HG02870 (cell line): Measurements from ENCODE around the gene SEMA5A.

Source experiments
- ATAC-seq: cut with Tn5 transposase; IDR thresholded peaks from one replicate; pipeline ENCODE4 v1.9.1; 2021; ENCODE audit warnings: mild to moderate bottlenecking, moderate library complexity; ENCODE audit not compliant: unreplicated experiment

SEMA5A gene, protein sequence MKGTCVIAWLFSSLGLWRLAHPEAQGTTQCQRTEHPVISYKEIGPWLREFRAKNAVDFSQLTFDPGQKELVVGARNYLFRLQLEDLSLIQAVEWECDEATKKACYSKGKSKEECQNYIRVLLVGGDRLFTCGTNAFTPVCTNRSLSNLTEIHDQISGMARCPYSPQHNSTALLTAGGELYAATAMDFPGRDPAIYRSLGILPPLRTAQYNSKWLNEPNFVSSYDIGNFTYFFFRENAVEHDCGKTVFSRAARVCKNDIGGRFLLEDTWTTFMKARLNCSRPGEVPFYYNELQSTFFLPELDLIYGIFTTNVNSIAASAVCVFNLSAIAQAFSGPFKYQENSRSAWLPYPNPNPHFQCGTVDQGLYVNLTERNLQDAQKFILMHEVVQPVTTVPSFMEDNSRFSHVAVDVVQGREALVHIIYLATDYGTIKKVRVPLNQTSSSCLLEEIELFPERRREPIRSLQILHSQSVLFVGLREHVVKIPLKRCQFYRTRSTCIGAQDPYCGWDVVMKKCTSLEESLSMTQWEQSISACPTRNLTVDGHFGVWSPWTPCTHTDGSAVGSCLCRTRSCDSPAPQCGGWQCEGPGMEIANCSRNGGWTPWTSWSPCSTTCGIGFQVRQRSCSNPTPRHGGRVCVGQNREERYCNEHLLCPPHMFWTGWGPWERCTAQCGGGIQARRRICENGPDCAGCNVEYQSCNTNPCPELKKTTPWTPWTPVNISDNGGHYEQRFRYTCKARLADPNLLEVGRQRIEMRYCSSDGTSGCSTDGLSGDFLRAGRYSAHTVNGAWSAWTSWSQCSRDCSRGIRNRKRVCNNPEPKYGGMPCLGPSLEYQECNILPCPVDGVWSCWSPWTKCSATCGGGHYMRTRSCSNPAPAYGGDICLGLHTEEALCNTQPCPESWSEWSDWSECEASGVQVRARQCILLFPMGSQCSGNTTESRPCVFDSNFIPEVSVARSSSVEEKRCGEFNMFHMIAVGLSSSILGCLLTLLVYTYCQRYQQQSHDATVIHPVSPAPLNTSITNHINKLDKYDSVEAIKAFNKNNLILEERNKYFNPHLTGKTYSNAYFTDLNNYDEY

DNA sequence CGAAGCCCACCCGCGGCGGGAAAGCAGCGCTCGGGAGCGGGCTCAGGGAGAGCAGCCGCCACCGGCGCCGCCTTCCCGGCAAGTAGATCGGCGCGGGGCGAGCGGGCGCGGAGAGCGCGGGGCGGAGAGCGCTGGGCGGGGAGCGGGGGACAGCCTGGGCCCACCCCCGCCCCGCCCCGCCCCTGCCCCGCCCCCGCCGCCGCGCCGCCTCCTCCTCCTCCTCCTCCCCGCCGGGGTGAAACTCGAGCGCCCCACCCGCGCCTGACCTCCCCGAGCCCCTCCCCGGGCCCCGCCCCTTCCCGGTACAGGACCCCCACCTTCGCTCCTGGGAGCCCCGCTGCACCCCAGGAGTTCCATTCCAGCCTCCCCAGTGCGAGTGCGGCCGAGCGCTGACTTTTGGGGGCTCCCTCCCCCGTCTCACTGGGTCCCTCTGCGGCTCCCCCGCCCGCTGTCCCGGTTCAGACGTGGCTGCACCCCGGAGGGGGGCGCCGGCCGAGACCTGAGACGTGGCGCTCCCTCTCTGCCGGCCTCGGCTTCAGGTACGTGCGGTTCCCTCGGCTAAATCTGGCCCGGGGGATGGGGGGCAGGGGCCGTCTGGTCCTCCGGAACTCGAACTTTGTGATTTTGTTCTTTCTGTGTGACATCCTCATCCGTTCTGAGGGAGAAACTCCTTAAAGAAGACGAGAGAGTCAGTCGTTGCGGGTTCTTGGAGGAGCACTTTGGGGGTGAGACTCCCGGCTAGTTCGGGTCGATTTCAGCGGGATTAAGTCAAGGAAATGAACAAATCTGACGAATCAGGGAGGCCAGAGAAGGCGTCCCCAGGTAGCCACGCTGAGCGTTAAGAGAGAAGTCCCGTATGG is at the start of gene SEMA5A:
Gene SEMA5A (minus strand): TSS at position 84 of the 860 bp plus-strand sequence. CDS start 166,129 bp downstream, outside the sequence.
- ATAC-seq, result no peak

DNA sequence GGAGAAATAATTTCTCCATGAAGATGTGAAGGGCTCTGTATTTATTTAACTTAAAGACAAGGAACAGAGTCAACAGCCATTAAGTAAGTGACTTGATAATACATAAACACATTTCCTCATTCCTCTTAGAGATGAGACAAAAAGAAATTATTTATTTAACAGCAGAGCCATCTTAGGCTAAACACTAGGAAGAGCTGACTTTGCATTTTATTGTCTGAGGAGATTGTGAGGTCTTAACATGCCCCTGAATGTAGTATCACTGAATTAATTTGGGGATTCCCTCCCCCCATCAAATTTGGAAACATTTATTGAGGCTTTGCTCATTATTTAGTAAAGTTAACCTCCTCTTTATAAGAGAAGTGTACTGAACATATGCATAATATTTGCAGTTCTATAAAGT is 49.0 kb upstream of the SEMA5A start:
- no peak for ATAC-seq

DNA sequence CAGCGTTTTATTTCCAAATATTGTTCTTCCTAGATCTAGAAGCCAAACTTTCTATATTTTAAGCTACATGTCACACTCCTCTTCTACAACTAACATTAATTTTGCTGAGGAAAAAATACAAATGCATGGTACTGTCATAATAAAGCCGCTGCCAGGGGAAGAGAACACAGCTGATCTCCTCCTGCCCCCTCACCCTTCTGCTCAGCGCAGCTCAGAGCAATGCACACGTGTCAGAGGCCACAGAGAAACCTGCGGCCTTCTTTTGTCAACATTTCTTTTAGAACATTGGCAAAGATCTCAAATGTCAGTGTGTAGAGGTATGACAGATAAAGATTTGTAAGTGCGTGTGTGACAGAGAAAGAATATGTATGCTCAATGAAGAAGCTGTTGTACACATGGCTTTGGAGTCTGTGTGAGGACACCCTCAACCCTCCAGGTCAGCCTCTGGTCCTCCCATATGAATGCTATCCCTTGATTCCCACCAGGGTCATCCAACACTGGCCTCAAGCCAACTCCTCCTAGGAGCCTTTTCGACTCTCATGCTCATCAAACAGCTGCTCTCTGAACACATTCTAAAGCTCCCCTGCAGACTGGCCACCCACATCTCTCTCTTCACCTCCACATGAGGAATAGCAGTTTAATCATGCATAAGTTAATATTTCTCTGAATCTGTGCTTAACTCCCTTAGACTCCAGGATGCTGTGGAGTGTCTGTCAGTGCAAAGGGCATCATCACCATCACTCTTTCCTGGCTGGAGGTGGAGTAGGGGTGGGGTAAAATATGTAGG is 43.4 kb upstream of the SEMA5A start:
- ATAC-seq, result no peak

DNA sequence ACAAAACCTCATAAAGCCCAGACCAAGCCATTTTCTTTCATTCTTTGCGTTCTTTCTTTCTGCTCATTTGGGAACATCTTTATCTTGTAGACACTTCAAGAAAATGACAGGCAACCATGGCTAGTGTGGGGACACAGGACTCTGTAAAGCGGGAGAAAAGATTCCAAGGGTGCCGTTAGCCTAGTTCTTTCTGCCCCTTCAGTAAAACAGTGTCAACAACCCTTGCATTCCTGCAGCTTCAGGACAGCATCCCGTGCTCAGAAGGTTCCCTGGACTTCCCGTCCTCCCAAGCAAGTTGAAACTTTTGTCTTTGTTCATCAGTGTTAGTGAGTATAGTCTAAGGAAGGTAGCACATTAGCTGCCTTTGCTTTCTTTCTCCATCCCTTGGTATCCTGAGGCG is 42.4 kb upstream of the SEMA5A start:
- no peak for ATAC-seq

DNA sequence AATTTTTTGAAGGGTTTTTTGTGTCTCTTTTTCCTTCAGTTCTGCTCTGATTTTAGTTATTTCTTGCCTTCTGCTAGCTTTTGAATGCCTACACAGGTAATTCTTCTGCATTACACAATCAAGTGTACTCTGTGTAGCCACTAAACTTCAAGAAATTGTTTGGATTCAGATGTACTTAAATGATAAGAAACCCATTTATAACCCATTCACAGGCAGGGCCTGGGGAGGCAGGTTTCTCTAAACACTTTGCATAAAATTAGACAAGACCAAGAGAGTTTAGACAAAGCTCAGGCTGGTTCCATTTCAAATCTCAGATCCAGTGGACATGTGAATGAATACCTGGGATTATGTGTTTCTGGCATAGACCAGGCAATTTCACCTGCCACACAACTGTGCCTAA is 41.3 kb upstream of the SEMA5A start:
- ATAC-seq, result no peak

DNA sequence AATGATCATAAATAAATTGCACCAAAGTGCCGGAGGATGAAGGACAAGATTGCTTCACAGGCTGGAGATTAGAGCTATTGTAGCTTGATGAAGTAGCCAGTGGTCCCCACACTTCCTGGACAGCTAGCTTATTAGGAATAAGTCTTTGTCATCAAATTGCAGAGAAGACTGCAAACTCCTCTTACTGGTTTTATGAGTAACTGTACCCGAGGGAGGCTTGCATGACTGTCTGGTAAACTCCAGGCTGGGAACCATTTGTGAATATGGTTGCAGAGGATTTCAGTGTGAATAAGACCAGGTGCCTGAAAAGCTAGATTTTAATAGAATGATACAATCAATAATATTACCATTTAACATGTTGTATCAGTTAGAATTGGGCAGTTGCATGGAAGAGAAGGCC is 36.5 kb upstream of the SEMA5A start:
- no peak for ATAC-seq

DNA sequence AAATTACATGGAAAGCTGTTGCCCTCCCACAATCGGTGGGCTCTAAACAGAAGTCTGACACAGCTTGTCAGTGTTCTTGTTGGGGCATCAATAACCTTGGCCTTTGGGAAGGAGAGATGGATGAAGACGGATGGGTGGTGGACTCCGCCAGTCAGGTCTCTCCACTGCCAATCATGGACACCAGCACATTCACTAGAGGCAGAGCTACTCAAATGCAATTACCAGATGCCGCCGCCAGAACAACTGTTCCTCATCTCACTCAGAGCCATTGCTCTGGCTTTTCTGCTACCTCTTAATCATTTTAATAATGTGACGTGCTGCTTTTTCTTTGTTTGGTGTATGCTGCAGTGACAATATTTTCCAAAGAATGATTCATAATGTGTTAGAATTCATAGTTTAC is 27.9 kb upstream of the SEMA5A start:
- no peak for ATAC-seq

DNA sequence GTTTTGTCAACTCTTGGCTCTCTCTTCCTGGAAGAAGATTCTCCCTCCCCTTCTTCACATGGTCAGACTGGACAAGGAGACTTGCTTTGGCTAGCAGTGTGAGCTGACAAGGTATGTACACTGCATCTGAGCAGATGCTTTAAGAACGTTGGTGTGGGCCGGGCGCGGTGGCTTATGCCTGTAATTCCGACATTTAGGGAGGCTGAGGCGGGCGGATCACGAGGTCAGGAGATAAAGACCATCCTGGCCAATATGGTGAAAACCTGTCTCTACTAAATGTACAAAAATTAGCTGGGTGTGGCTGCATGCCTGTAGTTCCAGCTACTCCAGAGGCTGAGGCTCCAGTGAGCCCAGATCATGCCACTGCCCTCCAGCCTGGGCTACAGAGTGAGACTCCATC is 26.4 kb upstream of the SEMA5A start:
- ATAC-seq, result no peak

DNA sequence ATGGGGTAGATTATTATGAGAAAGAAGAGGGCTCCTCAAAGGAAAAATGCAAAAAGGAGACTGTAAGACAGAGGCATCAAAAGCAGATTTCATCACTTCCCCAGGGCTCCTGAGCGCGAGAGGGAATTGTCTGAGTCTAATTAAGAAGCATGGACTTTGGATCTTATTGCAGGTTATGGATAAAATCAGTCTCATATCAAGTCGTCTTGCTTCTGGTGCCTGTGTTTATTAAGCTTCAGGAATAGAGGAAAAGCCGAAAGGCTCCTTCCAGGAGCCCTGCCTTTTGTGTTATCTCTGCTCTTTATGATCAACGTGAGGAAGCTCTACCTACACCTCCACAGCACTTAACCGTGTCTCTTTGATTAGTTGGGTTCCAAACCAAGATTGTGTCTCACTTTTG is 25.0 kb upstream of the SEMA5A start:
- no peak for ATAC-seq

DNA sequence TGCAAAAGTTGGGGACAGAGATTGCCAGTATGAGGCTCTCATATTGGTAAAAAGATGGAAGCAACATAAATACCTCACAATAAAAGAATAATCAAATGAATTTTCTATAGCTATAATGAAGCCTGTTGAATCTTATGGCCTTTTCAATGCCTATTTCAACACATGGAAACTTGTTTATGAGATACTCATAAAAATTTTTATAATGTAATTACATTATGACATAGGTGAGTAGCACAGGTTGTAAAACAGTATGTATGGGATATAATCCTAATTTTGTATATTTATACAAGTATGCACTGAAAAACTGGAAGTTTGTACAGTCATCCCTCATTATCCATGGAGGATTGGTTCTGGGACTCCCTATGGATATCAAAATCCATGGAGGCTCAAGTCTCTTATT is 21.2 kb upstream of the SEMA5A start:
- ATAC-seq, result no peak

DNA sequence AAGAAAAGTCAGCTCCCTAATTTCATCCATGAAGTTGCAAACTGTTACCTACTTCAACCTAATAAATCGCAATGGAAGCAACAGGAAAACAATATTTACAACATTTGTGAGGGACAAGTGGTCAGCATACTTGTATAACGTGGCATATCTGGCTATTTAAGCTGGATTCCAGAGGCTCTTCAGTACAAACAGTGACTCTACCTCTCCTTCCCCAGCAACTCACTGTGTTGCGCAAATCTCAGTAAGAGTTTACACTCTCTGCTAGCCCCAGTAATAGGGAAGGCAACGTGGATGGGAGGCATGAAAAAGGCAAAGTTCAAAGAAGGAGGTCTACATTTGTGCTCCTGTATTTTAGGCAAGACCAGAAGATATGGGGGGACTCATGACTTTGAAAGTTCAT is 18.9 kb upstream of the SEMA5A start:
- ATAC-seq, result no peak

DNA sequence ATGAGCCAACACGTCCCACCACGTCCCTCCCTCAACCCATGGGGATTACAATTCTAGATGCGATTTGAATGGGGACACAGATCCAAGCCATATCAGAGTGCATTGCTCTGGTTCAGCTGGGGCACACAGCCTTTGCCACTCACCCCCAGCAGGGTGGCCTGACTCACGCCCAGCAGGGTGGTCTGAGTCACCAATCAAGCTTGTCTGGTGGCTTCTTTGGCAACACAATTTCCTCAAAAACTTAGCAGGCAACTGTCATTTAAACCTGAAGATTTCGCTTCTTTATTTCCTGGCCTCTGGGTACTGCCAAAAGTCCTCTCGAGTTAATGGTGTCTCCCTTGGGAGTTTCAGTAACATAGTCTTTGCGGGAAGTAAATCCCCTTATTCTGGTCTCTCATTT is 16.3 kb upstream of the SEMA5A start:
- ATAC-seq, result no peak

DNA sequence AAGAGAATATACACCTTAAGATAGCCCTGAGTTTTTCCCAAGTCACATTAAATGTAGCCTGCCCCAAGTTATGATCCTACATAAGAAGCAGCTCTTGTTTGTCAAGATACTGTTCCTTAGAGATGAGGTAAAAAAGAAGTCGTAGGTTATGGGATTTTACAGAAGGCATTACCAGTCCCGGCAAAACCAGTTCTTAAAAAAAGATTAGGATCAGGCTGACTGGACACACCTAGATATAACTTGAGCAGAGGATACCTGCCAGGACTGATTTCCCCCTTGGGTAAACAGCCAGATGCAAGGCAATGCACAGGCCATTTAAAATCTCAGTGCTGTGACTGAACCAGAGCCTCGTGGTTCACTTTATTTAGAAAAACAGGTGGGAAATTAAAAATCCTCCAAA is 14.1 kb upstream of the SEMA5A start:
- ATAC-seq, result no peak

DNA sequence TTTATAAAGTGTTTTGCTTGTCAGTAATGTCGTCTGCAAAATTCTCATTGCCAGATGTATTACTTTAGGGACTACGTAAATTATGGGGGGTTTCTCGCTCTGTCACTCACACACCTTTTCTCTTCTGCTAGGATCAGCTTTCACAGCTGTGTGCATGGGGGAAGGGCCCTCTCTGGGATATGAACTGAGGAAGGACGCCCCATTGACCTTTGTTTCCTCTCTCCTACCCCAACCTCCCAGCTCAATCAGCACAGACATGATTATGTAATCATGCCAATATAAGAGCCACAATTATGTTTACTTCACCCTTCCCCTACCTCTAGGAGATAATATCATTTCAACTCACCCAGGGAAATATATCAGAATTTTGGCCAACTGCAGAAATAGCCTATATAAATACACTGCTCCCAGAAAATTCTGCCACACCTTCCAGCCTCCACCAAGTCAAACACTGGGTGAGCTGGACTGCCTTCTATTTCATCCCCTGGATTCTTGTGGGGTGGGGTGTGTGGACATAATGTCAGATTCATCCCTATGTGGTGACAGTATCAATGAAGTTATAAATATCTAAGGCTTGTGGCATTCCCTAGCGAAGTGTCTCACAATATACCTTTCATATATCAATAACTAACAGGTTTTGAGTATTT is 12.6 kb upstream of the SEMA5A start:
- ATAC-seq, result no peak

DNA sequence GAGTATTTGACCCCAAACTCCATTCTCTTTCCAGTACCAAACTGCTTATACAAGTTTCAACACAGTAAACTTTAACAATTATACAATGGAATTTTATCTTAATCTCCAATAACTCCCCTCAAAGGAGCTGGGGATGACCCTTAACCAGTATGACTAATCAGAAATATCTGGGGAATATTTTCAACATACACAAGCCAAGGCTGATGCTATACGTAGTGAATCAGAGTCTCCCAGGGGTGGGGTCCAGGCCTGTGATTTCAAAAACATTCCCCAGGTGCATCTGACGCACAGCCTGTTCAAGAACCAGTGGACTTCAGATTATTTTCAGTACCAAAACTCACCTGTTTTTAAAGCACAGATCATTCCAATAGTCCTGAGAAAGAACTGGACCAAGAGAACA is 11.8 kb upstream of the SEMA5A start:
- no peak for ATAC-seq

DNA sequence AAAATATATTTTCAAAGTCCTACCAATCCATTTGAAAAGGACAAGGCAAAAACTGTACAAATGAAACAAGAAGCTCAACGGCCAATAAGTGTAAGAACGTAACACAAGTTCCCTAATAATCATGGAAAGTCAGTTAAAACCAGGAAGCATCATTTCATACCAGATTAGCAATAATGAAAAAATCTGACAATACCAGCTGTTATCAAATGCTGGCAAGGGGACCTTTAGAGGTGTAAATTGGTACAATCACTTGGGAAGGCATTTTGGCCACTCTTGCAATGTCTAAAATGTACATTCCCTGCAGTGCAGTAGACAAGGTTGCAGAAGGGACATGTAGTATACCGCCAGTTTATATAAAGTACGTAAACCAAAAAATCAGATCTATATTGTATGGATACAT is 10.1 kb upstream of the SEMA5A start:
- no peak for ATAC-seq

DNA sequence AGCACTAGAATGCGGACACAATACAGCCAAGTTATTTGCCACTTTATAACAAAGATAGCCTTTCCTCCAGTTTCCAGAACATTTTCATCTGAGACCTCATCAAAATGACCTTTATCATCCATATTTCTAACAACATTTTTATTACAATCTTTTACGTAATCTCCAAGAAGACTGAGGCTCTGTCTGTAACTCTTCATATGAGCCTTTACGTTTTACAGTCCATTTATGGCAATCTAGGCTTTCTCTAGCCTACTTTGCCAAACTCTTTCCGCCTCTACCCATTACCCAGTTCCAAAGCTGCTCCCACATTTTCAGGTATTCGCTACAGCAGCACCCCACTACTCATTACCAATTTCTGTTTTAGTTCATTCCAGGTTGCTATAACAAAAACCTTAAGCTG is 8.2 kb upstream of the SEMA5A start:
- ATAC-seq, result no peak

DNA sequence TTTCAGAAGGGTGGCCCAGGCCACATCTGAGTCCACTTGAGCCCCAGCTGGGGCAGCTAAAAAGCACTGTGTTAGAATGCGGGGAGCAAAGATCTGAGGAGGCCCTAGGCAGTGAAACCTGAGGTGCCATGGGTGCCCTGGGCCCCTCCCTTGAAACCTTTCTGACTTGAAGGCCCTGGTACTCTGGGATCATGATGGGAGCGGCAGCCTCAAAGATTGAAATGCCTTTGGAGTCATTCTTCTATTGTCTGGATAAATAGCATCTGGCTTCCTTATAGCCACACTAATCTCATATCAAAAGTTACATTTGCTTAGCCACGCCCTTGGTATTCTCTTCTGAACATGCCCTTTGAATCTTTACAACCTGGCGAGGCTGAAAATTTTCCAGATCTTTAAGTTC is 7.7 kb upstream of the SEMA5A start:
- no peak for ATAC-seq
